ENCODE measurements around the gene AREG. TPM values are rescaled to one million over a fixed set of nuclear protein-coding genes. Genes with fewer than 3 reads are reported as not detected.
A peak's percentile ranks its signal among the peaks of the same experiment; 100 is the strongest.
"Not testable (repeated sequence)": the region's sequence is repeated elsewhere in the genome, so short reads cannot be mapped to it uniquely, and the experiment has no call there.

Gene AREG
- polyA plus RNA-seq (2012; ENCODE audit: insufficient read depth, insufficient read length) = not detected

DNA sequence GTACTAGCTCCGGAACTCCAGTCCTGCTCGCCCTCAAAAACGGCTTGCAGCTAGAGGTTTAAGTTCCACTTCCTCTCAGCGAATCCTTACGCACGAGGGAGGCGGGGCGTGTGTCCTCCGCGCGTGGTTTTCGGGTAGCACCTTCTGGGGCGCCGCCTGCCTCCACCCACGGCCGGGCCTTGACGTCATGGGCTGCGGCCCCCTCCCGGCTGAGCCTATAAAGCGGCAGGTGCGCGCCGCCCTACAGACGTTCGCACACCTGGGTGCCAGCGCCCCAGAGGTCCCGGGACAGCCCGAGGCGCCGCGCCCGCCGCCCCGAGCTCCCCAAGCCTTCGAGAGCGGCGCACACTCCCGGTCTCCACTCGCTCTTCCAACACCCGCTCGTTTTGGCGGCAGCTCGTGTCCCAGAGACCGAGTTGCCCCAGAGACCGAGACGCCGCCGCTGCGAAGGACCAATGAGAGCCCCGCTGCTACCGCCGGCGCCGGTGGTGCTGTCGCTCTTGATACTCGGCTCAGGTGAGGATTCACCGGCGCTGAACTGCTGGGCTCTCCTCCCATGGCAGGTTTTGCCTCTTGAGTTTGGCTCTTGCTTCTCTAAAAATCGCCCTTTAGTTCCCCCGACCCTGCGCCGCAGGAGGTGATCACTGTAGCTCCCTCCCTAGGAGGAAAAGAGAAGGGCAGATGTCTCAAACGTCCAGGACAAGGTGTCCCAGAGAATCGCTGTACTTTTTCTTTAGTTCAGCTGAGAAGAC, at the start of gene AREG:
AREG (plus strand) TSS at position 246 of the 752 bp plus-strand sequence; CDS start at position 456, 210 bp downstream.
- peak; percentile 36 for DNase-seq (ENCODE audit: low read depth, low spot score)
- peak within 1 kb of the TSS; percentile 51 for H3K4me3 ChIP-seq (ENCODE audit: low read length)

DNA sequence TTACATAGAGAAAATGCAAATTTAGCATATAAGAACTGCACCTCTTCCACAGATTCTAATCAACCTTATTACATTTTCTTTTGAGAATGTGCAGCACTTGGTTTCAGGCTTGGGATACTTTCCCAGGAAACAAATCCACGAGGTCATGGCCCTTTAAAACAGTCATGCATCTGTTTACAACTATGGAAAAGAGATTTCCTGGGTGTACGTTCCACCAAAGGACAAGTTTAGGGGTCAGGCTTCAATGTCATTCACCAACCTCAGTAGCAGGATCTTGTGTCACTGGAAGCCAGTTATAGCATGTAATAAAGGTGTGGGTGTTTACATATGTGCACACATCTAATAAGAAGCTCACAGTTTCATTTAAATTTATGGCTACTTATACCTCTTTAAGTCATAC, 49.3 kb upstream of the AREG start:
- H3K4me3 ChIP-seq (ENCODE audit: low read length) = no peak overlapping the region
- DNase-seq (ENCODE audit: low read depth, low spot score) = no peak

- peak overlapping the region; percentile 57 for H3K4me3 ChIP-seq (ENCODE audit: low read length)
- DNase-seq (ENCODE audit: low read depth, low spot score) = peak; percentile 2
Observed at GRCh38 chr4:74397748-74398426, 47.0 kb upstream of the AREG start.

DNA sequence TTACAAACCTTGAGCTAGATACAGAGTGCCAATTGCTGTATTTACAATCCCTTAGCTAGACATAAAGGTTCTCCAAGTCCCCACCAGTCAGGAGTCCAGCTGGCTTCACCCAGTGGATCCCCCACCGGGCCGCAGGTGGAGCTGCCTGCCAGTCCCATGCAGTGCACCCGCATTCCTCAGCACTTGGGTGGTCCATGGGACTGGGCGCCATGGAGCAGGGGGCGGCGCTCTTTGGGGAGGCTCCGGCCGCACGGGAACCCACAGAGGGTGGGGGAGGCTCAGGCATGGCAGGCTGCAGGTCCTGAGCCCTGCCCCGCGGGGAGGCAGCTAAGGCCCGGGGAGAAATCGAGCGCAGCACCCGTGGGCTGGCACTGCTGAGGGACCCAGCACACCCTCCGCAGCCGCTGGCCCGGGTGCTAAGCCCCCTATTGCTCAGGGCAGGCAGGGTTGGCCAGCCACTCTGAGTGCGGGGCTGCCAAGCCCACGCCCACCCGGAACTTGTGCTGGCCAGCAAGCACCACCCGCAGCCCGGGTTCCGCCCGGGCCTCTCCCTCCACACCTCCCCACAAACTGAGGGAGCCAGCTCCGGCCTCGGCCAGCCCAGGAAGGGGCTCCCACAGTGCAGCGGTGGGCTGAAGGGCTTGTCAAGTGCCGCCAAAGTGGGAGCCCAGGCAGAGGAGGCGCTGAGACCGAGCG, 45.9 kb upstream of the AREG start:
- H3K4me3 ChIP-seq (ENCODE audit: low read length); DNase-seq (ENCODE audit: low read depth, low spot score): not testable (repeated sequence)

- no peak for DNase-seq (ENCODE audit: low read depth, low spot score)
- no peak overlapping the region for H3K4me3 ChIP-seq (ENCODE audit: low read length)
Observed at GRCh38 chr4:74400395-74400794, 44.5 kb upstream of the AREG start.

DNA sequence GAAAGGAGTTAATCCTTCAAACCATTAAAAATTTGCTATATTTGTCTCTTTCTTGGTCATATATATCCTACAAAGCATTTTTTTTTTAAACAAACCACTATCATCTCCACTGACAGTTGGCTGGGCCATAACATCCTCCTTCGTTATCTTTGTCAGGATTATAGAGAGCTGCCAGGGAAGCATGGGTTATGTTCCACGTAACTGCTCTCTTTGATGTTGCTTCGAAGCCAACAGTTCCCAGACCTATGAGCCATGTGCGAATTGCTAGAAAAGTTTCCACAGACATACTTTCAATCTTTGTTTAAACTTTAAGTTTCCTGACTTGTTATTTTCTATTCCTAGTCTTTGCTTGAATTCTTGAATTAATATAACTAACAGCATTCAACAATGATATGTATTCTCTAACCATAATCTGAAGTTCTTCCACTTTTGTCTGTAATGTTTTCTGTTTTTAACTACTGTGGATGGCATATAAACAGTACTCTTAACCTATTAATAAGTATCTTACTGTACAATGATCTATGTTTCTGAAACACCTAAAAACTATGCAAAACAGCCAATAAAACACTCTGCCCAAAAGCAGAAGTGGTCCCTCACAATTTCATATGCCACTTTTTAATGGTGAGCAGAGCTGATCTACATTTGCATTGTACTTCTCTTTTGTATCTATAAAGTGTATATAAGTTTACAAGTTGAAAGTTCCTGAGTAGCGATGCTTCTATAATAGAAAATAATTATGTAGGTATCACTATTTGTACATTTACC, 42.1 kb upstream of the AREG start:
- H3K4me3 ChIP-seq (ENCODE audit: low read length) = no peak overlapping the region
- DNase-seq (ENCODE audit: low read depth, low spot score) = no peak

DNA sequence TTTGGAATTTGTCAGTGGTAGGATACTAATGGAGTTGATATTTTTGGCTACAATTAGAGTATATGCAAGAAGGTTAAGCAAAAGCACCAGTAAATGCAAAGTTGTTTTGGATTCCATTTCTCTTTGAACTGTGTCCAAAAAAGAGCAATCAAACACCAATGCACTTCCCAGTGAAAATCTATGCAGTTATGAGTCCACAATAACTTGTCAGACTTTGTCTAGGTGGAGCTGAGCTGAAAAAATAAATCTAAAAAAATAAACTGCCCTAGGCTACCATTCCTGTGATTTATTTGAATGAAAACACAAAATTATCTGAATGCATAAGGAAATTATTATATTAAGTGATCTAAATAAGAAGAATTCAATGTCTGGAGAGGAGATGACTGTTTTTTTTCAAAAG, 37.0 kb upstream of the AREG start:
- no peak overlapping the region for H3K4me3 ChIP-seq (ENCODE audit: low read length)

DNA sequence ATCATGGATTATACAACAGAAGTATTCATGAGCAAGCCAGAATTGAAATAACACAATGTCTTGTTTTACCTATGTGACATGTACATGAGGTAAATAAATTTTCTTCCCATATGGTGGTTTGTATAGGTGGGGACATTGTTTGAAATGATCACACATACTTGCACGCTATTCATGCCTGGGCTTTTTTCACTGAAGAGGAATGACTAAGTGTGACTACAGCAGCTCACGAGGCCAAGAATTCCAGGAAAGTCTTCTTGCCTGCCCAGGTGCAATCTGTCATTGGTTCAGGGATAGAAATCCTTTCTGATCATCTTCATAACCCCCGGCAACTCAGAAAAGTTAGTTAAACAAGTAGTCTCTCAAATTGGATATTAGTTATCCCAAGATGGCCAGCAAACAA, 36.3 kb upstream of the AREG start:
- DNase-seq (ENCODE audit: low read depth, low spot score) = no peak
- no peak overlapping the region for H3K4me3 ChIP-seq (ENCODE audit: low read length)

More for the DNA sequence above, 37.0 kb upstream of the AREG start:
- no peak for DNase-seq (ENCODE audit: low read depth, low spot score)

- DNase-seq (ENCODE audit: low read depth, low spot score) = no peak
- H3K4me3 ChIP-seq (ENCODE audit: low read length) = no peak overlapping the region
Observed at GRCh38 chr4:74410272-74410671, 34.7 kb upstream of the AREG start.

- no peak overlapping the region for H3K4me3 ChIP-seq (ENCODE audit: low read length)
- no peak for DNase-seq (ENCODE audit: low read depth, low spot score)
Observed at GRCh38 chr4:74412225-74412624, 32.7 kb upstream of the AREG start.

GRCh38 chr4:74413265-74413664, 31.7 kb upstream of the AREG start:
- no peak for DNase-seq (ENCODE audit: low read depth, low spot score)
- H3K4me3 ChIP-seq (ENCODE audit: low read length) = no peak overlapping the region

DNA sequence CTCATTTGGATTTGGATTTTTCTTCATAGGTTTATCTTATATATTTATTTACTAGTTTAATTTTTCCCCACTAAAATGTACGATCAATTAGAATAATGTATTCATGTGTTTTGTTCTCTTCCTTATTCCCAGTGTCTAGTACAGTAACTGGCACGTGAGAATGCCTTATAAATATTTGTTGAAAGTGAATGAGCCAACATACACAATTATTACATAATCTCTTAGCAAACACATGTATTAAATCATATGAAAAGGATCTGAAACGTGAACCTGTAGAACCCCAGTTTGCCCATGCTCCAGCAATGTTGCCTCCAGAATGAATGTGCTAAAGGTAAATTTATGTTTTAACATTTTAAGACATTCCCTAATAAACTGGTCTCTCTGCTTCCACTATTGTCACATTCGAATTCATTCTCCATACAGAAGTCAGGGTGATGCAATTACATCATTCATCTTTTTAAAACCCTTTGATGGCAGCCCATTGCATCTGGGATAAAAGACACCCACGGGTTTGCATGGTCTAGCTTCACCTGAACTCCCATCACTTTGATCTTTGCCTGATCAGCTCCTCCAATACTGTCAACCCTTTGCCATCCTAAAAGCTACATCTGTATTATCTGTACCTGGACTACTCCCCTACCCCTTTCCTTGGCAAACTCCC, 30.7 kb upstream of the AREG start:
- no peak overlapping the region for H3K4me3 ChIP-seq (ENCODE audit: low read length)
- no peak for DNase-seq (ENCODE audit: low read depth, low spot score)

- no peak for DNase-seq (ENCODE audit: low read depth, low spot score)
- no peak overlapping the region for H3K4me3 ChIP-seq (ENCODE audit: low read length)
Observed at GRCh38 chr4:74415602-74416300, 29.2 kb upstream of the AREG start.

DNA sequence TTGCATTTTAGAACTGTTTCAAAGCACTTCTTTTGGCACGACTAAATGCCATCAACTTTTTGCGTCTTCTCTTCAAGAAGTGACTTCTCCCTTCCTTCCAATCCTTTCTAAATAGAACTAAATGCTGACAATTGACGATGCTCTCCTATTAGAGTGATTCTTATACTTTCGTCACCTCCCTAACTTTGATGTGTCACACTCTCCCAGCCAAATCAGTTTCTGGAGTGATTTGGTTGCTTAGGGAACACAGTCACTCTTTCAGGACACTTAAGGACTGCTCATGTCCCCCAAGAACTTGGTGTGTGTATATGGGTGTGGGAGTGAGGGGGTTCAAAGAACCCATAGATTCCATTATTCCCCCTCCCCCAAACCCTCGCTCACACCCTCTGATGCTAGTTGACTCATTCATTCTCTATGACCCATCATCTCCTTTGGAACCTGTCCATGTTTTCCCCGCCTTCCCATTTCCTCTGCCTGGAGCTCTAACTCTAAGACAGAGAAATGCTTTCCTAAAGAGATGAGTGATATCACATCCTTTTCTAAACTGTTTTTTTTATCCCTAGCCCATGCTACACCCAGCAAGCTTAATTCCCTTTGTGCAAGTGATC, 26.8 kb upstream of the AREG start:
- DNase-seq (ENCODE audit: low read depth, low spot score) = no peak

GRCh38 chr4:74420863-74421262, 24.1 kb upstream of the AREG start:
- no peak for DNase-seq (ENCODE audit: low read depth, low spot score)
- H3K4me3 ChIP-seq (ENCODE audit: low read length) = no peak overlapping the region

More for the DNA sequence above, 26.8 kb upstream of the AREG start:
- no peak overlapping the region for H3K4me3 ChIP-seq (ENCODE audit: low read length)

GRCh38 chr4:74423104-74423503, 21.8 kb upstream of the AREG start:
- H3K4me3 ChIP-seq (ENCODE audit: low read length) = no peak overlapping the region
- DNase-seq (ENCODE audit: low read depth, low spot score) = no peak

- DNase-seq (ENCODE audit: low read depth, low spot score) = no peak
- no peak overlapping the region for H3K4me3 ChIP-seq (ENCODE audit: low read length)
Observed at GRCh38 chr4:74424111-74424510, 20.8 kb upstream of the AREG start.

GRCh38 chr4:74426101-74426500, 18.8 kb upstream of the AREG start:
- no peak for DNase-seq (ENCODE audit: low read depth, low spot score)
- H3K4me3 ChIP-seq (ENCODE audit: low read length) = no peak overlapping the region
